Measurements from ENCODE around the gene DDI1.

DDI1 gene

DNA sequence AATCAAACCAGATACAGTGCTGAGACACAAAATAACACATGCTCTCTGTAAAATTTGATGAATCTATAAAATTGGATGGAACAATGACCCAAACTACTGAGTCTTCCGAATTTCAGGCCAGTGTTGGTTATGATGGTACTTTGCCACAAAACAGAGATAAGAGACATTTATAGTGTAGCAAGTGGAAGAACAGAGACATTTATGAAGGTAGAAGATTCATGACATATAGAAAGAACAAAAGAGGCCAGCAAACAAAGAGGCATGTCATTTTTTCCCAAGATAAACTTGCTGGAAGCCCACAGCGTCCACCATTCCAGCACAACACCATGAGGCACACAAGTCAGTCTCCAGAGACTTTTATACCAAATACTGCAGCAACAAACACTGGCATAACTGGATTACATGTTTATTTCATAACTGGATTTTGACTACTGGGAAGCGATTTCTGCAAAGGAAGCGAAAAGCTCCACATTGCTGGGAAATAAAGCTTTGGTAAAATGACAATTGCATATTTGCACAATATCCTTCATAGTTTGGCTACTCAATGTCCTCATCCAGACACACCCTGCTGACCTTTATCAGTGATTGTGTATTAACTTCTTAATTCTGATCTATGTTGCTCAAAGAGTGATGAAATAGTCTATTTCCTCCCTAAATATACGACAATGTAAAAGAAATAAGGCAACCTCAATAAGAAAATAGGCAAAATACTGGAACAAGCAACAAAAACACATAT lies 17.5 kb downstream of the DDI1 start:
- H3K27me3 Mint-ChIP-seq: no peaks in the 10 kb centered on the region
- H3K36me3 Mint-ChIP-seq (ENCODE audit: low read depth): no peaks in the 10 kb centered on the region
- intact Hi-C loops (cut with micrococcal nuclease): no loop called here
- peaks cover 8% of the 10 kb centered on the region for H3K4me1 Mint-ChIP-seq (ENCODE audit: low read depth)
- no peak overlapping the region for H3K27ac Mint-ChIP-seq
- no peaks in the 10 kb centered on the region for H3K9me3 Mint-ChIP-seq
- no peak overlapping the region for H3K4me3 Mint-ChIP-seq

DNA sequence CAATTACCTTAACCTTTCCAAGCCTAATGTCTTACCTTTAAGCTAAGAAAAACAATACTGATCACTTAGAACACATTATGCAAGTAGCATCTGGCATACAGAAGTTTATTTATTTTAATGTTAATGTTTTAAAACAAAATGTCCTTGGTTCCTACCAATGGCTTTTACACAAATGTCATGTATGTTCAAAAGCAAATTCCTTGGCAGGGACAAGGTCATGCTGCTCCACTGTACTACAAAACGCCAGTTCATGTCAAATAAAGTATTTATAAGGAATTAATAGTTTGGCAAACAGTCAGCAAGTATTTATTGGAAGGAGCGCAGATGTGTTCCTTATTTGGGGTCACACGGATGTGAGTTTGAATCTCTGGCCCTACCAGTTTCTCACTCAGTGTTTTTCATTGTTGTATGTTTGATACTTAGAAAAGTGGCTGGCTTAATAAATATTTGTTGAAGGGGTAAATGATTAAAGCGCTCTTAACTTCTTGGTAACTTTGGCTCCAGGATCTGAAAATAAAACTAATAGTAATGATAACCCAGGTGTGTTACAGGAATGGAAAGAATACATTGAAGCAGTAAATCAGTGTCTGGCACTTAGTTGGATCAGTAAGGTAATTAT lies 18.6 kb downstream of the DDI1 start:
- H3K4me1 Mint-ChIP-seq (ENCODE audit: low read depth): peaks cover 8% of the 10 kb centered on the region
- no peak overlapping the region for H3K27ac Mint-ChIP-seq
- intact Hi-C loops (cut with micrococcal nuclease): no loop called here
- no peak overlapping the region for H3K4me3 Mint-ChIP-seq
- H3K36me3 Mint-ChIP-seq (ENCODE audit: low read depth): no peaks in the 10 kb centered on the region
- H3K9me3 Mint-ChIP-seq: no peaks in the 10 kb centered on the region
- H3K27me3 Mint-ChIP-seq: no peaks in the 10 kb centered on the region

DNA sequence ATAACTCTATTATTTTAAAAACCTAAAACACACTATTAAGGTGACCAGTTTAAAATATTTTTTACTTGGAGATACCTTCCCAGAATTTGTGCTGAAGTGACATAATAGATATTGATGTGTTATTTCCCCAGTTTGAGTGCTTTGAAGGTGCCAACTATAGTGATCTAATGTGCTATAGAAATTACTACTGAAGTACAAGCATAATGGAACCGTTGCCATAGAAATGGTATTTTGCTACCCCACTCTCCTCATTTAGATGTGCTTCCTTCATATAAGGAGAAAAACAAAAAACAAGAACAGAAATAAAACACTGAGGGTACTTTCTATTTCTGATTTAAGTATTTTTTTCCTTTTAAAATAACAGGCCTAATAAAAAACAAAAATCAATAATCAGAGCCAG lies 19.2 kb downstream of the DDI1 start:
- H3K27me3 Mint-ChIP-seq: no peaks in the 10 kb centered on the region
- H3K27ac Mint-ChIP-seq: no peak overlapping the region
- H3K9me3 Mint-ChIP-seq: no peaks in the 10 kb centered on the region
- no peak overlapping the region for H3K4me3 Mint-ChIP-seq
- H3K4me1 Mint-ChIP-seq (ENCODE audit: low read depth): peaks cover 8% of the 10 kb centered on the region
- no peaks in the 10 kb centered on the region for H3K36me3 Mint-ChIP-seq (ENCODE audit: low read depth)
- intact Hi-C loops (cut with micrococcal nuclease): no loop called here

DNA sequence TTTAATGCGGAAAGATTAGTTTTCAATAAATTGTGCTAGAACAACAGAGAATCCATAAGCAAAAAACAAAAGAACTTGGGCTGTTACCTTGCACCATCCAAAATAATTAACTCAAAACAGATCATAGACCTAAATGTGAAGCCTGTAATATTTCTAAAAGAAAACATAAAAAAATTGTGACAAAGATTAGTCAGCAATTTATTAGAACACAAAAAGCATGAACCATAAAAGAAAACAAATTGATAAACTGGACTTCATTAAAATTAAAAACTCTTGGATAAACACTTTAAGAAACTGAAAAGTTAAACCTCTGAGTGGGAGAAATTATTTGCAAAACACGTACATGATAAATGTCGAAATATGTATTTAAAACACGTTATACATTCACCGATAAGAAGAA lies 21.5 kb downstream of the DDI1 start:
- no peaks in the 10 kb centered on the region for H3K36me3 Mint-ChIP-seq (ENCODE audit: low read depth)
- no peaks in the 10 kb centered on the region for H3K27me3 Mint-ChIP-seq
- peaks cover 3% of the 10 kb centered on the region for H3K9me3 Mint-ChIP-seq
- H3K4me1 Mint-ChIP-seq (ENCODE audit: low read depth): peaks cover 28% of the 10 kb centered on the region
- intact Hi-C loops (cut with micrococcal nuclease): no loop called here
- H3K27ac Mint-ChIP-seq: no peak overlapping the region
- no peak overlapping the region for H3K4me3 Mint-ChIP-seq

DNA sequence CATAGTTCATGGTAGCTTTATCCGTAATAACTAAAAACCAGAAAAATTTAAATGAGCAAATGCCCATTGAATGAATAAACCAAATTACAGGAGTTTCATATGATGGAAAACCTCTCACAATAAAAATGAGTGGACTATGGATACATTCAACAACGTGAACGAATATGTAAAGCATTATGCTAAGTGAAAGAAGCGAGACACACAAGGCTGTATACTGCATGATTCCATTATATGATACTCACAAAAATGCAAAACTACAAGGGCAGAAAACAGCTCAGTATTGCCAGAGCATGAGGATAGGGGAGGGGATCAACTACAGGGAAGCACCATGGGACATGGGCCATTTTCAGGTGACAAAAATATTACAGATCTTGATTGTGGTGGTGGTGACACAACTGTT lies 22.2 kb downstream of the DDI1 start:
- Mint-ChIP-seq H3K9me3 (peaks cover 10% of the 10 kb centered on the region), H3K4me3 (no peak overlapping the region), H3K36me3 (ENCODE audit: low read depth) (no peaks in the 10 kb centered on the region), H3K27ac (no peak overlapping the region), H3K4me1 (ENCODE audit: low read depth) (peaks cover 34% of the 10 kb centered on the region), H3K27me3 (no peaks in the 10 kb centered on the region)
- intact Hi-C loops (cut with micrococcal nuclease): no loop called here

DNA sequence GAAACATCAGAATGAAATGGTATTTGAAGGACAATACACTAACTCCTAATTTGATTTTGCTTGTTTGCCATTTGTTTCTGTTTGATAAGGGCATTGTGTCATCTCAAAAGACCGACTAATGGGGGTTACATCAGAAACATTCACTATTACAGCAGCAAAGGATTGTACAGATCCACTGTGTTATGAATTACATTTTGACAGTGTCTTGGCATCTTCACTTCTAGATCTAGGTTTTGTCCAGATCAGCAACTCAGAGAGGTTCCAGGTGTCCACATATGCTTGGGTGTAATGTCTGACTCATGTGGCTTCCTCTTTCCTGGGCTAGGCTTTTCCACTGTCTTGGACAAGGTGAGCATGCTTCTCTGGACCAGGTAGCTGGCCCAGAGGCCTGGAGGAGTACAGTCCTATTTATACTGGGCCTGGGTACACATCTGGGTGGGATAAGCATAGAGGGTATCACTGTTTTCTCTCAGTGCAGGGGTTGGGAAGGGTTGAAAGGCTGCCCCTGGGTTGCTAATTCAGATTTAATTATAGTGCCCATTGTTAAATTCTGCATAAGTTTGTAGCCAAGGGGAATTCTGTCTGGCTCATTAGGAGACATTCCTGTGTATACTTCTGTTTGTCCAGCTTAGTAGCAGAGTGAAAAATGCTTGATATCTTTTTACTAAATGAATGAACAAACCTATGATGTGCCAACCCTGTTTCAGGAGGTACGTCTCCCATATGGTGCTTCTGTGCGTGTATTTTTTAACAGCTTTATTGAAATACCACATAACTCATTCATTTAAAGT lies 23.8 kb downstream of the DDI1 start:
- peaks cover 14% of the 10 kb centered on the region for H3K9me3 Mint-ChIP-seq
- intact Hi-C loops (cut with micrococcal nuclease): no loop called here
- H3K27me3 Mint-ChIP-seq: no peaks in the 10 kb centered on the region
- H3K36me3 Mint-ChIP-seq (ENCODE audit: low read depth): no peaks in the 10 kb centered on the region
- H3K4me3 Mint-ChIP-seq: no peak overlapping the region
- H3K27ac Mint-ChIP-seq: no peak overlapping the region
- H3K4me1 Mint-ChIP-seq (ENCODE audit: low read depth): peaks cover 41% of the 10 kb centered on the region

DNA sequence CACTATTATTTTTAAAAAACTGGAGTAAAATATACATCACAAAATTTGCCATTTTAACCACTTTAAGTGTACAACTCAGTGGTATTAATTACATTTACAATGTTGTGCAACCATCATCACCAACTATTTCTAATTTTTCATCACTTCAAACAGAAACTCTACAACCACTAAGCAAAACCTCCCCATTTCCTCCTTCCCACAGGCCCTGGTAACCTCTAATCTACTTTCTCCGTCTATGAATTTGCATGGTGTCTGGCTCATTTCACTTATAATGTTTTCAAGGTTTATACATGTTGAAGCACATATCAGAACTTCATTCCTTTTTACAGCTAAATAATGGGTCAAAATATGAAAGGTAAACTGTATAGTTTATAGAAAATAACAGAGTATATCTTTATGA lies 24.4 kb downstream of the DDI1 start:
- intact Hi-C loops (cut with micrococcal nuclease): no loop called here
- Mint-ChIP-seq H3K4me3 (no peak overlapping the region), H3K9me3 (peaks cover 14% of the 10 kb centered on the region), H3K4me1 (ENCODE audit: low read depth) (peaks cover 41% of the 10 kb centered on the region), H3K36me3 (ENCODE audit: low read depth) (no peaks in the 10 kb centered on the region), H3K27ac (no peak overlapping the region), H3K27me3 (no peaks in the 10 kb centered on the region)

DNA sequence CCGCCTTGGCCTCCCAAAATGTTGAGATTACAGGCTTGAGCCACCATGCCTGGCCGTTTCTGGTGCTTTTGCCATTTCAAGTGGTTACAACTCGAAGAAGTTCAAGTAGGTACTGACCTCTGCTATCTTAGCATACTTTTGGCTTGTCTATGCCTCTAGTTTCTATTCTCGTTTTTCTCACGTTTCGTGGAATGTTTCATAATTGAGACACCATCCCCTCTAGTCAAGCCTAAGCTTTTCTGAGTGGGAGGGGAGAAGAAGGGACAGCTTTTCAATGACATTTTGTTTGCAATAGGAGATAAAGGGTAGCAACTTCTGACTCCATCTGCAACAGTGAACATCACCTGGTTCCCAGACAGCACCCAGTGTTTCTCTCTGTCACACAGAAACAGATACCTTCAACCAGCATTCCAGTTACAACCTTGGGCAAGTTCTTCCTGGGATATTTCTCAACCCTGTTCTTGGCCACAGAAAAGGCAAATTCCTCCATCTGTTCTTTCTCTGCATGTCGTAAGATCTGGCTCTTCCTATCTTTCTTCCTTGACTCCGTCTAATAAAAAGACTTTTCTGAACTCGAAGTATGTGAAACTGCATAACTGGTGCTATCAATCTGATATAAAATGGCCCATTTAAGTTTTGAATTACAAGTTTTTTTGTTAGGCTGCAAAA lies 25.5 kb downstream of the DDI1 start:
- intact Hi-C loops (cut with micrococcal nuclease): no loop called here

DNA sequence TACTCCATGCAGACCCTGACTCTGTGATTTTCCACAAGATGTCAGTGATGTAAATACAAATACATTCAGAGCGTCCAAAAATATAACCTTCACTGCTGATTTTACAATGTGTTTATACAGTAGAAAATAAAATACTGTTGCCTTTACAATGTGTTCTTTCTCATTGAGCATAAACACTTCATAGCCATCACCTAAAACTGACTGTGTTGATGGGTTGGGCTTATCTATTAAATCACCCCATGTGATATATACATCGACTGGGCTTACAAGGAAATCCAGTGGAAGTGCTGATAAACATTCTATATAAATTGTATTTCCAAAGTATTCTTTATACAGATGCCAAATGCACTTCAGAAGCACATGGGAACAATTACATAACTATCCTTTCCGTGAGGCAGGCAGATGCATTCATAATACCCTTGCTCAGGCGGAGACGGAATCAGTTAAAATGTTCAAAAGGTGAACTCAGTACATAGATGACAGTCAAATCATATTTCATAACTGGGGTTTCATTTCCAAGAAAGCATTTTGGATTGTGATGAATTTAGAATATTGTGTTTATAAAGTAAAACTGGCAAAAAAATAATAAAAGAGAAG lies 27.7 kb downstream of the DDI1 start:
- no peaks in the 10 kb centered on the region for H3K36me3 Mint-ChIP-seq (ENCODE audit: low read depth)
- H3K27me3 Mint-ChIP-seq: no peaks in the 10 kb centered on the region
- no peak overlapping the region for H3K4me3 Mint-ChIP-seq
- intact Hi-C loops (cut with micrococcal nuclease): no loop called here
- peak overlapping the region; percentile 6 for H3K27ac Mint-ChIP-seq
- peaks cover 41% of the 10 kb centered on the region for H3K4me1 Mint-ChIP-seq (ENCODE audit: low read depth)
- H3K9me3 Mint-ChIP-seq: peaks cover 14% of the 10 kb centered on the region

More for the DNA sequence above, 25.5 kb downstream of the DDI1 start:
- H3K27ac Mint-ChIP-seq: no peak overlapping the region
- no peak overlapping the region for H3K4me3 Mint-ChIP-seq
- peaks cover 41% of the 10 kb centered on the region for H3K4me1 Mint-ChIP-seq (ENCODE audit: low read depth)
- H3K27me3 Mint-ChIP-seq: no peaks in the 10 kb centered on the region
- H3K9me3 Mint-ChIP-seq: peaks cover 14% of the 10 kb centered on the region
- H3K36me3 Mint-ChIP-seq (ENCODE audit: low read depth): no peaks in the 10 kb centered on the region

DNA sequence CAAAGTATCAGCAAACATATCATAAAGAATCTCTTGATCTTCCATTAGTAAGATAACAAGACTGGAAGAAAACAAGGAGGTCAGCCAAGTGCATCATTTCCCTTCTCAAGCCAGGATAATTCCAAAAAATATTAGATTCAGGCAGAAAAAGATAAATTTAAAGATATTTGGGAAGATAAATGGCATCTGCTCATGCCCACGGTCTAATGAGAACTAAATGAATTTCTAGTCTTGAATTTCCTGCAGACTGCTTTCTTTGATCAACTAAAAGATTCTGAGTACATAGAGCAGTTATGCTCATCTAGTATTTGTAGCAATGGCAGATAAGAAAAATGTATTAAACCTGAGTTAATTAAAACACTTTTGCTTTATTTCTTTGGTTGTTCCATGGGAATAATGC lies 31.1 kb downstream of the DDI1 start:
- intact Hi-C loops (cut with micrococcal nuclease): no loop called here
- no peaks in the 10 kb centered on the region for H3K27me3 Mint-ChIP-seq
- no peak overlapping the region for H3K27ac Mint-ChIP-seq
- no peak overlapping the region for H3K4me3 Mint-ChIP-seq
- H3K36me3 Mint-ChIP-seq (ENCODE audit: low read depth): no peaks in the 10 kb centered on the region
- H3K4me1 Mint-ChIP-seq (ENCODE audit: low read depth): peaks cover 25% of the 10 kb centered on the region
- H3K9me3 Mint-ChIP-seq: peaks cover 14% of the 10 kb centered on the region

DNA sequence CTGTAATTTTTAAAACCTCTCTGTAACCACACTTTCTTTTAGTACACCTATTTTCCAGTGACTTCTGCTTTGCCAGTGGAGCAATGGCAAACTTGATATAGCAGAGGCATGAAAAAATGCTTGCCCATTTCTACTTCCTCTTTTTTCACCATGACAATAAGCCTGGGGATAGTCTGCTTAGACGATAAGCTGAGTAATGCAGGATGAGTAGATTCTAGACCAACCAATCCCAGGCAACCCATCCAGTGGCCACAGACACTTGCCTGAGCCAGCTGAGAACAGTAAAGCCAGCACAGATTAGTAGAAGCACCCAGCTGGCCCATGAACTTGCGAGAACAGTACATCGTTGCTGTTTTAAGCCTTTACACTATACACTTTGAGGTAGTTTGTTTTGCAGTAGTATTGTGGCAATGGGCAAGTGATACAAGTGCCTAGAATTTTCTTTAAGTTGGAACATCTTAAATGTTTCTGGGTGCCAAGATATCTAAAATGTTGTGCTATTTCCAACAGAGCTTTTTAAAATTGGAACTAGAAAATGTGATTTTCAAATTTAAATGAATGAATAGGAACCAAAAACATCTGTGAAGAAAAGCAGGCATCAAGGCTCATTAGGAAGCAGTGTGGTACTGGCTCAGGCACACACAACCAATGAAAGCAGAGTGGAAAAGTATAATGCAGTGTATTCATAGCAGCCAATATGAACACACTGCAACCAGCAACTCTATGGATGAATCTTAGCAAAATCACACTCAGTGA lies 37.7 kb downstream of the DDI1 start:
- Mint-ChIP-seq H3K4me3 (no peak overlapping the region), H3K36me3 (ENCODE audit: low read depth) (no peaks in the 10 kb centered on the region), H3K27me3 (no peaks in the 10 kb centered on the region), H3K9me3 (peaks cover 9% of the 10 kb centered on the region), H3K4me1 (ENCODE audit: low read depth) (peaks cover 22% of the 10 kb centered on the region), H3K27ac (peak overlapping the region; percentile 43)
- intact Hi-C loops (cut with micrococcal nuclease): no loop called here

DNA sequence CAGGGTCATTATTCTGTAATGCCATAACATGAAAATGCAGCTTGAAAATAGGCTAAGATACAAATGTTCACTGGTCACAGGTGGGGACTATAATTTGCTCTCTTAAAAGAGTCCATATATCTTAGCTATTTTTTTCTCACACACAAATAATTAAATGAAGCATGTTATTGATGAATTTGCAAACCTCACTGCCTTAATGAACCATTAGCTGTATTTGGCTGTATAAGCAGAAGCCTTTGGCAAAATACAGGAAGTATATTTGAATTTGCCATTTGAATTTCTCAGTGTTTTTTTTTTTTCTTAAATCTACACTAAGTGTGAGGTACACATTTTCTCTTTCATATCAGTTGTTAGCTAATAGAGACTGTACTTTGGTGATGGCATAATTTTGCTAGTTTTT lies 38.7 kb downstream of the DDI1 start:
- Mint-ChIP-seq H3K4me1 (ENCODE audit: low read depth) (peaks cover 22% of the 10 kb centered on the region), H3K27me3 (no peaks in the 10 kb centered on the region), H3K36me3 (ENCODE audit: low read depth) (no peaks in the 10 kb centered on the region), H3K4me3 (no peak overlapping the region), H3K27ac (no peak overlapping the region), H3K9me3 (peaks cover 9% of the 10 kb centered on the region)
- intact Hi-C loops (cut with micrococcal nuclease): no loop called here

DNA sequence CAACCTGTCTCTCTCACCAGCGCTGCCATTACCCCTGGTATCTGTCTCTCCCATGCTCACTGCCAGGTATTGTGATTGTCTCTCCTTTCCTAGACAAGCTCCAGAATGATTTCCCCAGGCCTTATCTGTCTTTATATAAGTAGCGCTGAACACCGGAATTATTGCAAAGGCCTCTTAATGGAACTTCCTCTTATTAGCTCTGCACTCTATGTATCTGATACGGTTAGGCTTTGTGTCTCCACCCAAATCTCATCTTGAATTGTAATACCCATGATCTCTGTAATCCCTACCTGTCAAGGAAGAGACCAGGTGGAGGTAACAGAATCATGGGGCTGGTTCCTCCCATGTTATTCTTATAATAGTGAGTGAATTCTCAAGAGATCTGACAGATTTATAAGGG lies 39.3 kb downstream of the DDI1 start:
- Mint-ChIP-seq H3K4me3 (peak overlapping the region; percentile 13), H3K36me3 (ENCODE audit: low read depth) (no peaks in the 10 kb centered on the region), H3K27ac (peak overlapping the region; percentile 74), H3K4me1 (ENCODE audit: low read depth) (peaks cover 22% of the 10 kb centered on the region), H3K9me3 (peaks cover 9% of the 10 kb centered on the region), H3K27me3 (no peaks in the 10 kb centered on the region)
- intact Hi-C loops (cut with micrococcal nuclease): no loop called here

Data from dendritic cell treated with granulocyte-macrophage colony-stimulating factor and Interleukin-4, amounts not matched to agents 40 ng/mL and 50 ng/mL, for 4 days (primary cell).